Lower lobe of right lung (tissue), 2 donors: ENCODE results near the gene NPHS1. TPM values are rescaled to one million over a fixed set of nuclear protein-coding genes. Genes with fewer than 3 reads are reported as not detected.
"Not testable (repeated sequence)": the region's sequence is repeated elsewhere in the genome, so short reads cannot be mapped to it uniquely, and the experiment has no call there.

ENCODE experiments used
- ATAC-seq, 2 donors: fragments of 200-7000 bp; cut with Tn5 transposase; one replicate each; pipeline ENCODE4 v1.9.1; 2020 to 2022; ENCODE audit warnings: mild to moderate bottlenecking in 2 of 2, moderate library complexity in 2 of 2
- DNase-seq: peaks from one replicate; pipeline ENCODE4 v3.0.0-alpha.2; 2020
- H3K27ac ChIP-seq: fragments of 200-600 bp; one replicate; pipeline ENCODE4 v1.8.0; 2022
- H3K27me3 ChIP-seq: fragments of 200-600 bp; one replicate; pipeline ENCODE4 v1.8.0; 2022; ENCODE audit warnings: low read depth
- H3K36me3 ChIP-seq: fragments of 200-600 bp; one replicate; pipeline ENCODE4 v1.8.0; 2022; ENCODE audit warnings: mild to moderate bottlenecking
- H3K4me1 ChIP-seq: fragments of 200-600 bp; one replicate; pipeline ENCODE4 v1.8.0; 2022
- H3K4me3 ChIP-seq: fragments of 200-600 bp; one replicate; pipeline ENCODE4 v1.8.0; 2022; ENCODE audit warnings: mild to moderate bottlenecking
- H3K9me3 ChIP-seq: fragments of 200-600 bp; one replicate; pipeline ENCODE4 v1.8.0; 2022
- CTCF ChIP-seq: fragments of 200-600 bp; IDR thresholded peaks from one replicate; pipeline ENCODE4 v1.8.0; 2022; ENCODE audit warnings: antibody characterized with exemption, mild to moderate bottlenecking
- intact Hi-C: fragments of 100-400 bp; cut with DNase I; formaldehyde crosslinking; loops from one replicate; pipeline ENCODE4 v1.11.0; 2022
- total RNA-seq: library from RNA; stranded (reverse); fragmentation: NEBNext Ultra II Directional; extraction: Animal tissue kit (Norgen Biotek cat#: 25700); gene quantifications from one replicate; pipeline ENCODE4 v1.2.1, GENCODE V29; 2021
- donor health status: DM: no; HTN: yes; CAD: no; lungs with severe emphysema.

The NPHS1 gene
- total RNA-seq, 1 donor from 2014 or later = not detected

GRCh38 chr19:35806597-35806996, 45.7 kb downstream of the NPHS1 start:
- Histone ChIP-seq H3K36me3 (no peaks in the 10 kb centered on the region), H3K4me3 (no peak overlapping the region), H3K9me3 (no peaks in the 10 kb centered on the region), H3K27ac (no peak overlapping the region), H3K4me1 (no peaks in the 10 kb centered on the region), H3K27me3 (peaks cover 6% of the 10 kb centered on the region)
- ATAC-seq = no peak
- intact Hi-C loops = no loop called here
- no peak for DNase-seq
- no peak for TF ChIP-seq CTCF

- Histone ChIP-seq H3K27me3 (peaks cover 2% of the 10 kb centered on the region), H3K4me1 (no peaks in the 10 kb centered on the region), H3K9me3 (no peaks in the 10 kb centered on the region), H3K36me3 (no peaks in the 10 kb centered on the region), H3K27ac (no peak overlapping the region), H3K4me3 (no peak overlapping the region)
- DNase-seq (no peak), ATAC-seq (no peak)
- intact Hi-C loops = no loop called here
- TF ChIP-seq CTCF = no peak
These were observed 46.7 kb downstream of the NPHS1 start for GRCh38 chr19:35805526-35806102.

- intact Hi-C loops = no loop called here
- Histone ChIP-seq H3K4me3 (no peak overlapping the region), H3K4me1 (no peaks in the 10 kb centered on the region), H3K36me3 (no peaks in the 10 kb centered on the region), H3K27me3 (peaks cover 27% of the 10 kb centered on the region), H3K27ac (no peak overlapping the region), H3K9me3 (no peaks in the 10 kb centered on the region)
- DNase-seq (no peak), ATAC-seq (no peak)
- TF ChIP-seq CTCF = no peak
These were observed 50.5 kb downstream of the NPHS1 start for GRCh38 chr19:35801828-35802227.

- no peak for TF ChIP-seq CTCF
- intact Hi-C loops = no loop called here
- peak; percentile 18 to 24 for ATAC-seq
- H3K4me3 ChIP-seq = peak overlapping the region; percentile 6
- H3K4me1 ChIP-seq = no peaks in the 10 kb centered on the region
- no peaks in the 10 kb centered on the region for H3K36me3 ChIP-seq
- DNase-seq = no peak
- no peaks in the 10 kb centered on the region for H3K9me3 ChIP-seq
- no peak overlapping the region for H3K27ac ChIP-seq
- peaks cover 31% of the 10 kb centered on the region for H3K27me3 ChIP-seq
These were observed 54.6 kb downstream of the NPHS1 start for GRCh38 chr19:35797663-35798062.

- no peak for TF ChIP-seq CTCF
- intact Hi-C loops = no loop called here
- H3K9me3 ChIP-seq = no peaks in the 10 kb centered on the region
- DNase-seq (no peak), ATAC-seq (peak in 1 of 2 donors; percentile 15)
- no peak overlapping the region for H3K4me3 ChIP-seq
- peaks cover 31% of the 10 kb centered on the region for H3K27me3 ChIP-seq
- H3K36me3 ChIP-seq = no peaks in the 10 kb centered on the region
- no peak overlapping the region for H3K27ac ChIP-seq
- no peaks in the 10 kb centered on the region for H3K4me1 ChIP-seq
These were observed 55.4 kb downstream of the NPHS1 start for GRCh38 chr19:35796645-35797542.

- H3K9me3 ChIP-seq, H3K4me1 ChIP-seq, H3K36me3 ChIP-seq, H3K4me3 ChIP-seq, ATAC-seq, H3K27ac ChIP-seq, intact Hi-C loops, DNase-seq: not testable (repeated sequence)
- H3K27me3 ChIP-seq = peaks cover 31% of the 10 kb centered on the region
These were observed 56.7 kb downstream of the NPHS1 start for GRCh38 chr19:35795564-35795963.
